Stomach (tissue), 9 donors: ENCODE results near the gene SMAD6. TPM values are rescaled to one million over a fixed set of nuclear protein-coding genes. Genes with fewer than 3 reads are reported as not detected.

ENCODE experiments used
- DNase-seq, 2 donors: peaks; one replicate each; pipeline versions ENCODE4 v3.0.0 to v3.0.0-alpha.2; 2013 to 2019
- H3K27ac ChIP-seq, 5 donors: fragments of 200-600 bp in 4 of 5; sonication (generic) in 4 of 5; one replicate each; pipeline ENCODE4 v1.5.1; 2013 to 2019; ENCODE audit warnings: mild to moderate bottlenecking in 1 of 5, moderate library complexity in 1 of 5
- H3K27me3 ChIP-seq, 3 donors: fragments of 200-600 bp; sonication (generic); one replicate each; pipeline ENCODE4 v1.5.1; 2017 to 2019; ENCODE audit warnings: mixed run types in 1 of 3
- H3K36me3 ChIP-seq, 4 donors: fragments of 200-600 bp; sonication (generic); 1 replicate in 3 of 4; 2 replicates in 1 of 4; pipeline ENCODE4 v1.5.1; 2016 to 2019
- H3K4me1 ChIP-seq, 4 donors: fragments of 200-600 bp; sonication (generic); one replicate each; pipeline ENCODE4 v1.5.1; 2016 to 2019
- H3K4me3 ChIP-seq, 4 donors: fragments of 200-600 bp; sonication (generic) in 3 of 4; one replicate each; pipeline ENCODE4 v1.5.1; 2016 to 2019; ENCODE audit warnings: mild to moderate bottlenecking in 1 of 4
- H3K9me3 ChIP-seq, 4 donors: fragments of 200-600 bp; sonication (generic); one replicate each; pipeline ENCODE4 v1.5.1; 2016 to 2019
- CTCF ChIP-seq, 7 experiments: fragments of 450-650 bp in 4 of 7; fragments of 200-600 bp in 3 of 7; sonication (generic) in 3 of 7; IDR thresholded peaks; one replicate each; pipeline ENCODE4 v1.5.1; 2016 to 2019; ENCODE audit warnings: antibody characterized with exemption in 7 of 7, control low read depth in 2 of 7, mild to moderate bottlenecking in 1 of 7
- EP300 ChIP-seq: sonication (generic); formaldehyde crosslinking; IDR thresholded peaks from one replicate; pipeline ENCODE4 v1.6.1; 2017; ENCODE audit warnings: antibody characterized with exemption
- POLR2A ChIP-seq, 4 donors: fragments of 450-650 bp; IDR thresholded peaks; one replicate each; pipeline ENCODE4 v1.6.1; 2016; ENCODE audit warnings: antibody characterized with exemption in 4 of 4, control low read depth in 2 of 4, mild to moderate bottlenecking in 1 of 4, moderate library complexity in 1 of 4
- POLR2AphosphoS5 ChIP-seq, 3 donors: sonication (generic); formaldehyde crosslinking; IDR thresholded peaks; one replicate each; pipeline ENCODE4 v1.6.1; 2016; ENCODE audit warnings: antibody characterized with exemption in 3 of 3
- WGBS, 5 donors: extraction: QIAGEN DNeasy Blood & Tissue Kit in 3 of 5; methylation state at CpG; one replicate each; pipeline versions ENCODE4 v1.1.5 to v1.1.7; 2013 to 2018; 5-methylcytosine and 5-hydroxymethylcytosine counted together
- intact Hi-C: fragments of 100-400 bp; cut with DNase I; formaldehyde crosslinking; loops from one replicate; pipeline ENCODE4 v1.15.1; 2023; ENCODE audit warnings: low total_unique reads
- polyA plus RNA-seq, 3 donors: library from polyadenylated mRNA; stranded (reverse); fragments of 200-250 nt; gene quantifications; one replicate each; pipeline ENCODE4 v1.2.3, GENCODE V29; 2013
- total RNA-seq, 5 donors: library from RNA; depleted of rRNA; stranded (reverse); fragments of >200 nt; gene quantifications; one replicate each; pipeline versions ENCODE4 v1.1.0 to v1.2.3, GENCODE V29; 2014 to 2016
- donor health status: healthy with polysubstance abuse.
- donor health status: Bipolar disorder and iron deficiency.
- donor health status: healthy.

Gene SMAD6
- total and polyA plus RNA-seq, 8 donors = 4.0 to 112 (median 28.3) TPM

GRCh38 chr15:66713843-66714508 is 11.9 kb downstream of the SMAD6 start:
- peak overlapping the region in 3 of 5 donors; percentile 18 to 60 (median 42) for H3K27ac ChIP-seq
- 80 to 88% (median 84%) methylated on average over 8 of the region's 8 CpGs for WGBS, 5 donors
- no peak for DNase-seq
- H3K4me3 ChIP-seq = no peak overlapping the region
- no peak for TF ChIP-seq POLR2A (IDR thresholded peaks at IDR 0.05)
- no peak for TF ChIP-seq EP300
- no peak for TF ChIP-seq POLR2AphosphoS5 (IDR thresholded peaks at IDR 0.05)
- no peak for TF ChIP-seq CTCF (IDR thresholded peaks at IDR 0.05)
- H3K27me3 ChIP-seq = no peaks in the 10 kb centered on the region
- H3K9me3 ChIP-seq = no peaks in the 10 kb centered on the region
- intact Hi-C loops = no loop called here
- peaks cover 15 to 71% (median 47%) of the 10 kb centered on the region in 4 donors for H3K4me1 ChIP-seq
- peaks cover 0 to 26% (median 14%) of the 10 kb centered on the region in 4 donors for H3K36me3 ChIP-seq

- H3K27ac ChIP-seq = peak overlapping the region in 4 of 5 donors; percentile 0 to 60 (median 24)
- TF ChIP-seq CTCF (IDR thresholded peaks at IDR 0.05) (no peak), POLR2AphosphoS5 (IDR thresholded peaks at IDR 0.05) (no peak), EP300 (no peak), POLR2A (IDR thresholded peaks at IDR 0.05) (no peak)
- no peak overlapping the region for H3K4me3 ChIP-seq
- H3K9me3 ChIP-seq = no peaks in the 10 kb centered on the region
- peaks cover 0 to 32% (median 18%) of the 10 kb centered on the region in 4 donors for H3K36me3 ChIP-seq
- intact Hi-C loops = no loop called here
- H3K4me1 ChIP-seq = peaks cover 15 to 72% (median 50%) of the 10 kb centered on the region in 4 donors
- DNase-seq = peak in 1 of 2 donors; percentile 57
- H3K27me3 ChIP-seq = no peaks in the 10 kb centered on the region
- 43 to 57% (median 54%) methylated on average over 6 of the region's 6 CpGs for WGBS, 5 donors
Observed at GRCh38 chr15:66714543-66714981, 12.5 kb downstream of the SMAD6 start.

GRCh38 chr15:66715181-66715624 is 13.2 kb downstream of the SMAD6 start:
- no peak for DNase-seq
- H3K4me1 ChIP-seq = peaks cover 15 to 73% (median 51%) of the 10 kb centered on the region in 4 donors
- TF ChIP-seq POLR2A (IDR thresholded peaks at IDR 0.05) = no peak
- TF ChIP-seq CTCF (IDR thresholded peaks at IDR 0.05) = no peak
- TF ChIP-seq POLR2AphosphoS5 (IDR thresholded peaks at IDR 0.05) = no peak
- no peaks in the 10 kb centered on the region for H3K9me3 ChIP-seq
- peaks cover 0 to 32% (median 19%) of the 10 kb centered on the region in 4 donors for H3K36me3 ChIP-seq
- no peaks in the 10 kb centered on the region for H3K27me3 ChIP-seq
- H3K4me3 ChIP-seq = no peak overlapping the region
- H3K27ac ChIP-seq = peak overlapping the region in 4 of 5 donors; percentile 7 to 60 (median 46)
- 15 to 36% (median 29%) methylated on average over 6 of the region's 6 CpGs for WGBS, 5 donors
- intact Hi-C loops = no loop called here

- 67 to 73% (median 70%) methylated on average over 15 of the region's 15 CpGs for WGBS, 5 donors
- no peak for TF ChIP-seq POLR2A (IDR thresholded peaks at IDR 0.05)
- TF ChIP-seq POLR2AphosphoS5 (IDR thresholded peaks at IDR 0.05) = no peak
- TF ChIP-seq EP300 = no peak
- no peak for TF ChIP-seq CTCF (IDR thresholded peaks at IDR 0.05)
- Histone ChIP-seq H3K27ac (peak overlapping the region in 3 of 5 donors; percentile 0 to 42 (median 15)), H3K36me3 (peaks cover 0 to 32% (median 19%) of the 10 kb centered on the region in 4 donors), H3K27me3 (no peaks in the 10 kb centered on the region), H3K9me3 (no peaks in the 10 kb centered on the region), H3K4me3 (no peak overlapping the region), H3K4me1 (peaks cover 15 to 77% (median 47%) of the 10 kb centered on the region in 4 donors)
- no peak for DNase-seq
- intact Hi-C loops = no loop called here
Observed at GRCh38 chr15:66715720-66716655, 14.0 kb downstream of the SMAD6 start.
